OCI-LY1 (cell line): ENCODE results near the gene DHFR2.

Experiments
- H2AFZ ChIP-seq: fragments of 200-600 bp; sonication (generic), shearing (Covaris generic); 2 replicates; pipeline ENCODE4 v1.6.0; 2014; ENCODE audit warnings: antibody characterized with exemption, mild to moderate bottlenecking, low read length
- H3F3A ChIP-seq: fragments of 200-600 bp; sonication (generic), shearing (Covaris generic); 2 replicates; pipeline ENCODE4 v1.6.0; 2014; ENCODE audit warnings: mild to moderate bottlenecking, antibody characterized with exemption, low read length, moderate library complexity; ENCODE audit not compliant: insufficient read depth
- H3K27ac ChIP-seq: fragments of 200-600 bp; sonication (generic); 2 replicates; pipeline ENCODE4 v1.5.1; 2014; ENCODE audit warnings: low read length, mixed run types, mild to moderate bottlenecking, low read depth; ENCODE audit not compliant: poor library complexity, severe bottlenecking
- H3K27me3 ChIP-seq: fragments of 200-600 bp; sonication (generic); 2 replicates; pipeline ENCODE4 v1.6.0; 2014; ENCODE audit warnings: antibody characterized with exemption, mild to moderate bottlenecking, low read length, moderate library complexity; ENCODE audit not compliant: insufficient read depth
- H3K36me3 ChIP-seq: fragments of 200-600 bp; sonication (generic); 2 replicates; pipeline ENCODE4 v1.6.1; 2014; ENCODE audit warnings: mild to moderate bottlenecking, antibody characterized with exemption, low read length, moderate library complexity, mixed read lengths; ENCODE audit not compliant: insufficient read depth
- H3K4me1 ChIP-seq: fragments of 200-600 bp; sonication (generic); 2 replicates; pipeline ENCODE4 v1.5.1; 2014; ENCODE audit warnings: mild to moderate bottlenecking, low read length, moderate library complexity; ENCODE audit not compliant: insufficient read depth, severe bottlenecking
- H3K4me2 ChIP-seq: fragments of 200-600 bp; sonication (generic), shearing (Covaris generic); 2 replicates; pipeline ENCODE4 v1.6.1; 2014; ENCODE audit warnings: low read length
- H3K4me3 ChIP-seq: fragments of 200-600 bp; sonication (generic); 2 replicates; pipeline ENCODE4 v1.5.1; 2014; ENCODE audit warnings: low read length, low read depth, mild to moderate bottlenecking, mixed read lengths; ENCODE audit not compliant: poor library complexity, severe bottlenecking
- H3K79me2 ChIP-seq: fragments of 200-600 bp; shearing (Covaris generic); 2 replicates; pipeline ENCODE4 v1.6.1; 2016; ENCODE audit warnings: mixed run types, low read length, mixed read lengths; ENCODE audit not compliant: insufficient read depth
- H3K9ac ChIP-seq: fragments of 200-600 bp; sonication (generic), shearing (Covaris generic); 2 replicates; pipeline ENCODE4 v1.6.1; 2014; ENCODE audit warnings: mild to moderate bottlenecking, low read length, mixed read lengths
- H3K9me2 ChIP-seq: fragments of 200-600 bp; sonication (generic), shearing (Covaris generic); 2 replicates; pipeline ENCODE4 v1.6.1; 2014; ENCODE audit warnings: low read depth, mild to moderate bottlenecking, low read length, mixed read lengths
- H3K9me3 ChIP-seq: fragments of 200-600 bp; shearing (Covaris generic); 2 replicates; pipeline ENCODE4 v1.6.1; 2014; ENCODE audit warnings: low read length, mixed read lengths
- H4K20me1 ChIP-seq: fragments of 200-600 bp; sonication (generic), shearing (Covaris generic); 2 replicates; pipeline ENCODE4 v1.6.0; 2016; ENCODE audit warnings: mild to moderate bottlenecking, low read length; ENCODE audit not compliant: insufficient read depth
- EZH2 ChIP-seq: fragments of 200-600 bp; sonication (generic), shearing (Covaris generic); IDR thresholded peaks from 2 replicates; pipeline ENCODE4 v1.8.0; 2017; ENCODE audit warnings: borderline replicate concordance, mixed run types, mild to moderate bottlenecking, antibody characterized with exemption, low read length, moderate library complexity, mixed read lengths
- TF ChIP-seq, protein P1 (sequence below): fragments of 200-600 bp; sonication (generic), shearing (Covaris generic); IDR thresholded peaks from 2 replicates; pipeline ENCODE4 v1.5.1; 2017; ENCODE audit warnings: mild to moderate bottlenecking, antibody characterized with exemption, low read length, moderate library complexity, mixed read lengths

The DHFR2 gene

DNA sequence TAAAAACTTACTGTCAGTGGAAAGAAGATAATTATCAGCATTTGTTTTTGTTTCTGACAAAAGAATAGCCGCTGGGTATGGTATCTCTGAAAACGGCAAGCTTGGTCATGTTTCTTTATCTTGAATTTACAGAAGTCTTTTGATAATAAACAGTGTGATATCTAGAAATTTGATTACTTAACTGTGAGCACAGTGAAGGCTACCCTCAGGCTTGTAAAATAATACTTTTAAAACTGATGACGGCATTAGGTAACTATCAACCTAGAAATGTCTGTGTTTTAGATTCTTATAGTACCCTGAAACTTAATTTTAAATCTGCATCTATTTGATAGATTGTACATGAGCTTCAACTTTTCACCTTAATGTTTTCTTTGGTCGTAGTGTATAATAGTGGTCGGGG is 43.6 kb upstream of the DHFR2 start:
- Histone ChIP-seq H3K79me2 (no peaks in the 10 kb centered on the region), H3K27me3 (no peaks in the 10 kb centered on the region), H3K4me2 (no peak overlapping the region), H3K9ac (no peak overlapping the region), H3K9me3 (no peaks in the 10 kb centered on the region), H3F3A (no peaks in the 10 kb centered on the region), H2AFZ (no peak overlapping the region), H3K4me1 (no peaks in the 10 kb centered on the region), H4K20me1 (no peaks in the 10 kb centered on the region), H3K36me3 (peaks cover 5% of the 10 kb centered on the region; the same call in 1 of the 2 replicates), H3K4me3 (no peak overlapping the region), H3K27ac (no peak overlapping the region), H3K9me2 (no peaks in the 10 kb centered on the region)
- TF ChIP-seq, protein P1, sequence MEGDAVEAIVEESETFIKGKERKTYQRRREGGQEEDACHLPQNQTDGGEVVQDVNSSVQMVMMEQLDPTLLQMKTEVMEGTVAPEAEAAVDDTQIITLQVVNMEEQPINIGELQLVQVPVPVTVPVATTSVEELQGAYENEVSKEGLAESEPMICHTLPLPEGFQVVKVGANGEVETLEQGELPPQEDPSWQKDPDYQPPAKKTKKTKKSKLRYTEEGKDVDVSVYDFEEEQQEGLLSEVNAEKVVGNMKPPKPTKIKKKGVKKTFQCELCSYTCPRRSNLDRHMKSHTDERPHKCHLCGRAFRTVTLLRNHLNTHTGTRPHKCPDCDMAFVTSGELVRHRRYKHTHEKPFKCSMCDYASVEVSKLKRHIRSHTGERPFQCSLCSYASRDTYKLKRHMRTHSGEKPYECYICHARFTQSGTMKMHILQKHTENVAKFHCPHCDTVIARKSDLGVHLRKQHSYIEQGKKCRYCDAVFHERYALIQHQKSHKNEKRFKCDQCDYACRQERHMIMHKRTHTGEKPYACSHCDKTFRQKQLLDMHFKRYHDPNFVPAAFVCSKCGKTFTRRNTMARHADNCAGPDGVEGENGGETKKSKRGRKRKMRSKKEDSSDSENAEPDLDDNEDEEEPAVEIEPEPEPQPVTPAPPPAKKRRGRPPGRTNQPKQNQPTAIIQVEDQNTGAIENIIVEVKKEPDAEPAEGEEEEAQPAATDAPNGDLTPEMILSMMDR: no peak

DNA sequence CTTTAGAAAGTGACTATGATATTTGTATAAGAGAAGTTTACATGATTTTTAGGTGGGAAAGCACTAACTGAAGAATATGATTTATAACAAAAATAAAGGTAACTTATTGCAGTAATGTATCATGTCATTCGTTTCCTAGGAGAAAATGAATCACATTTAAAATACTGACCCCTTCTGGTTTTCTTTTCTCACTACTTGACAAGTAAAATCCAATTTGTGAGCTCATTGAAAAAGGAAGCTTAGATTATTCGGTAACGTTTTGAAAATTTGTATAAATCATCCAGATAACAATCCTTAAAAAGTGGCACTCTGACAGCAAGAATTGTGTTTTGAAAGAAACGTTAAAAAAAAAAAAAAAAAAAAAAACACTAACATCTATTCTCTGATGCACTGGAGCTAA is 39.1 kb upstream of the DHFR2 start:
- Histone ChIP-seq H3K27me3 (no peaks in the 10 kb centered on the region), H3K4me1 (no peaks in the 10 kb centered on the region), H4K20me1 (no peaks in the 10 kb centered on the region), H3K9me2 (no peaks in the 10 kb centered on the region), H3K9me3 (no peaks in the 10 kb centered on the region), H3F3A (no peaks in the 10 kb centered on the region), H3K9ac (no peak overlapping the region), H3K36me3 (peaks cover 18% of the 10 kb centered on the region; the same call in 1 of the 2 replicates), H3K4me3 (no peak overlapping the region), H3K4me2 (no peak overlapping the region), H3K79me2 (no peaks in the 10 kb centered on the region), H3K27ac (no peak overlapping the region), H2AFZ (no peak overlapping the region)
- TF ChIP-seq EZH2: no peak
- TF ChIP-seq, protein P1: peak; percentile 26; the same call in 1 of the 2 replicates

DNA sequence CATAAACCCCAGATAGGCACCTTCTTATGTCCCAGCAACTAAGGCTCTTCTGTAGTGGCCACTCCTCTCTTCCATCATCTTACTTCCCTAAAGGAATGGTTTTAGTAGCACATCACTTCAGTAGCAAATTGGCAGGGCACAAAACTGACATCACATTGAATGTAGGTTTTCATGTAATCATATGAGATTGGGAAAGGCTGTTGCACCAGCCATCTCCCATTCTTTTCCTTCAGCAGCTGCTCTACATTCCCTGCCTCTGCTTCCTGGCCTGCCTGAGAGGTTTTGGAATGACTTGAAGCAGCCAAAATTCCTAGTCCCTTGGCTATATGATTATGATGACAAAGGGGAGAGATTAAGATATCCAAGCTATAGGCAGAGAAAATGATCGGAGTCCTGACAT is 36.6 kb upstream of the DHFR2 start:
- Histone ChIP-seq H3F3A (no peaks in the 10 kb centered on the region), H3K79me2 (no peaks in the 10 kb centered on the region), H3K27ac (no peak overlapping the region), H3K4me2 (no peak overlapping the region), H4K20me1 (no peaks in the 10 kb centered on the region), H3K4me3 (no peak overlapping the region), H3K9me2 (no peaks in the 10 kb centered on the region), H2AFZ (no peak overlapping the region), H3K9me3 (no peaks in the 10 kb centered on the region), H3K36me3 (peaks cover 22% of the 10 kb centered on the region; the same call in 1 of the 2 replicates), H3K9ac (no peak overlapping the region), H3K4me1 (no peaks in the 10 kb centered on the region), H3K27me3 (no peaks in the 10 kb centered on the region)
- TF ChIP-seq, protein P1: no peak
